ENCODE data around the gene NBEA.
"Not testable (repeated sequence)": the region's sequence is repeated elsewhere in the genome, so short reads cannot be mapped to it uniquely, and the experiment has no call there.

NBEA gene

GRCh38 chr13:34944751-34945150 is 2.7 kb downstream of the NBEA start:
- DNase-seq, result no peak

GRCh38 chr13:34951528-34951927 is 9.5 kb downstream of the NBEA start:
- no peak for DNase-seq

- DNase-seq, result no peak
These were observed 17.4 kb downstream of the NBEA start for GRCh38 chr13:34959489-34959888.

- DNase-seq, result no peak
These were observed 22.5 kb downstream of the NBEA start for GRCh38 chr13:34964558-34964957.

GRCh38 chr13:34967851-34968562 is 25.9 kb downstream of the NBEA start:
- DNase-seq, result no peak

- DNase-seq, result not testable (repeated sequence)
These were observed 27.5 kb downstream of the NBEA start for GRCh38 chr13:34969539-34969938.

GRCh38 chr13:34970961-34971360 is 28.9 kb downstream of the NBEA start:
- no peak for DNase-seq

GRCh38 chr13:34971473-34971872 is 29.4 kb downstream of the NBEA start:
- no peak for DNase-seq

GRCh38 chr13:34985199-34985598 is 43.1 kb downstream of the NBEA start:
- not testable (repeated sequence) for DNase-seq

GRCh38 chr13:34988330-34988791 is 46.3 kb downstream of the NBEA start:
- no peak for DNase-seq

- DNase-seq, result no peak
These were observed 48.5 kb downstream of the NBEA start for GRCh38 chr13:34990399-34991214.

- peak; percentile 24 for DNase-seq
These were observed 51.4 kb downstream of the NBEA start for GRCh38 chr13:34993470-34993869.

GRCh38 chr13:35003734-35004133 is 61.7 kb downstream of the NBEA start:
- DNase-seq, result not testable (repeated sequence)

GRCh38 chr13:35005051-35005450 is 63.0 kb downstream of the NBEA start:
- no peak for DNase-seq

- DNase-seq, result no peak
These were observed 72.6 kb downstream of the NBEA start for GRCh38 chr13:35014606-35015213.

GRCh38 chr13:35016362-35017112 is 74.5 kb downstream of the NBEA start:
- DNase-seq, result no peak

- no peak for DNase-seq
These were observed 83.2 kb downstream of the NBEA start for GRCh38 chr13:35025314-35025713.

GRCh38 chr13:35028338-35028867 is 86.3 kb downstream of the NBEA start:
- no peak for DNase-seq

GRCh38 chr13:35039012-35039411 is 96.9 kb downstream of the NBEA start:
- DNase-seq, result no peak

GRCh38 chr13:35046587-35046986 is 104.5 kb downstream of the NBEA start:
- DNase-seq, result no peak

- DNase-seq, result no peak
These were observed 113.6 kb downstream of the NBEA start for GRCh38 chr13:35055705-35056104.

- DNase-seq, result no peak
These were observed 115.8 kb downstream of the NBEA start for GRCh38 chr13:35057858-35058257.
